Measurements from ENCODE around the gene MROH8. TPM values are rescaled to one million over a fixed set of nuclear protein-coding genes. Genes with fewer than 3 reads are reported as not detected.

The MROH8 gene
- total RNA-seq, 1 experiment from 2014 or later, result 2.1 TPM

DNA sequence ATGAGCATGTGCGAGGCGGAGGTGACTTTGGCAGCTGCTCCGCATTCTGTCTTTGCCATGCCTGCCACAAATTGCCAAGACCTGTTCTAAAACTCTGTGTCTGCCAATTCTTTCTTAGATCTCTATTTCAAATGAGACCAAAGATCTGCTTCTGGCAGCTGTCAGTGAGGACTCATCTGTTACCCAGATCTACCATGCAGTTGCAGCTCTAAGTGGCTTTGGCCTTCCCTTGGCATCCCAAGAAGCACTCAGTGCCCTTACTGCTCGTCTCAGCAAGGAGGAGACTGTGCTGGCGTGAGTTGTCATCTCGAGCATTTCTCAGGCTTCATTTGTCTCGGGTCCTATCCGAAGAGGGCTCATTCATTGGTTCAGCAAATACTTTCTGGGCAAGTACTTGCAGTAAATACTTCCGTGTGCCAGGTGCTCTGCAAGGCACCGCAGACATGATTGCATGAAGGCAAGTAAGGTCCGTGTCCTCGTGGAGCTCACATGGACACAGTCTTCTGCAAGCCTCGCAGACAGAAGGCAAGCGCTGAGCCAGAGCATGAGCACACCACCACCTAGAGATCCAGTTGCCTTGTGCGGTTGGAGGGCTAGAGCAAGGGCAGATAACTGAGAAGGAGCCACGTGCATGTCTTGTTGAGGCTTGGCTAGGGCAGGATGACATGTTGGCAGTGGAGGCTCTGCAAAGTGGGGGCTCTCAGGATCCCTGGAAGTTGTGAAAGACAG lies 19.7 kb upstream of the MROH8 start:
- DNase-seq (ENCODE audit: low read depth), result no peak

DNA sequence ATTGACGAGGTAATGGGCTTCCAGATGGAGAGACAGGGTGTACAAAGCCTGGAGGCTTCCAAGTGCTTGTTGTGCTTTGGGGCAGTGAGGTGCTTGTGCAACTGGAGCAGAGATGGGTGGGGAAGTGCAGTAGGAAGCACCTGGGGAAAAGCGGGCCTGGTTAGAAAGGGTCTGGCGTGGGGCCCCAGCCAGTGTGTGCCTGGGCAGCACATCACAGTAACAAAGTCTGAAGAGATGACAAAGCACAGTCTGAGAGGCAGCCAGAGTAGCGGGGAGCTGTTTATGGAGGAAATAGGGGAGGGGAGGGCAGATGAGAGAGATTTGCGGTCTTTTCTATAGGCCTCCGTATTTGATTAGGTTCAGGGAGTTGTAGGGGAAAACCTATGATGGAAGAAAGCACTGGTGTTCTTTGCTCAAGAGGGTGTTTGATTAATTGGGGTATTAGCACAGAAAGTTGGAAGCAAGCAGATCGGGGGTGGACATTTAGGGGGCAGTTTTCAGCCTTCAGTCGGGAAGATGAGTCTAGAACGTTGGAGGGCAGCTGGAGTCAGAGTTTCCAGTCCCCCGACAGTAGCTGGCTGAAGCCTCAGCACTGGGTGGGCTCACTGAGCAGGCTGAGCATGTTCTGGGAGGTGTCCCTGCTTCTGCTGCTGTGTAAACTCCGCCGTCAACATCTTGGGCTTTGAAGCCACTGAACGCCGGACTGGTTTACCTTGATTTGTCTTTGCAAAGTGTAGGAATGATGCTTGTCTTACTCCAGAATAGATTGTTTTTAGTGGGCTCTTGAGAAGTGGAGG lies 15.5 kb upstream of the MROH8 start:
- DNase-seq (ENCODE audit: low read depth), result no peak

DNA sequence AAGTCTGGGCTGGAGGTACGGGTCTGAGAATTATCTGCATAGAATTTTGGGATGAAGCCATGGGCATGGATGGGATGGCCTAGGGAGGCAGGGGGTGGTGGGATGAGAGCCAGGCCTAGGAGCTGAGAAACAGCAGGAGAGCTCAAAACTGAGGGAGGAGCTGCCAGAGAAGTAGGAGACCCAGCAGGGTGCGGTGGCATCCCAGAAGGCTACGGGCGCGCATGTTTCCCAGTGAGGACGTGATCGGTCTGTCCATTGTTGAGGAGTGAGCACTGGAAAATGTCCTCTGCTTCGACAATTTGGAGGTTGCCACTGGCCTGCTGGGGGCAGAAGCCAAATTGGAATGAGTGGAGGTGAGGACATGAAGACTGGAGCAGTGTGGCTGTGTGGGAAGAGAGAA lies 14.5 kb upstream of the MROH8 start:
- DNase-seq (ENCODE audit: low read depth), result no peak

DNA sequence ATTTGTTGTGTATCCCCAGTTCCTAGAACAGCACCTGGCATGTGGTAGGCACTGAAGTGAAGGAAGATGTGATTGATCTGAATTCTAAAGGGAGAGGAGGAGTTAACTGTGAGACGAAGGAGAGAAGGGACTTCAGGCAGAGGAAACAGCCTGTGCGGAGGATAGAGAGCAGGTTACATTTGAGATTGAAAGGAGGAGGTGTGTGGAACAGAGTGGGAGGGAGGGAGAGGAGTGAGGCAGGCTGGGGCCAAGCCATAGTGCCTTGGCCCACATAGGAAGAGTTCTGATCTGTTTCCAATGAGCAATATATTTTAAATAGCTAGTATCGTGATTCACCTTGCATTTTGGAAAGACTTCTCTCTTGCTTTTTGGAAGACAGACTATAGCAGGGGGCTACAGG lies 13.9 kb upstream of the MROH8 start:
- no peak for DNase-seq (ENCODE audit: low read depth)

DNA sequence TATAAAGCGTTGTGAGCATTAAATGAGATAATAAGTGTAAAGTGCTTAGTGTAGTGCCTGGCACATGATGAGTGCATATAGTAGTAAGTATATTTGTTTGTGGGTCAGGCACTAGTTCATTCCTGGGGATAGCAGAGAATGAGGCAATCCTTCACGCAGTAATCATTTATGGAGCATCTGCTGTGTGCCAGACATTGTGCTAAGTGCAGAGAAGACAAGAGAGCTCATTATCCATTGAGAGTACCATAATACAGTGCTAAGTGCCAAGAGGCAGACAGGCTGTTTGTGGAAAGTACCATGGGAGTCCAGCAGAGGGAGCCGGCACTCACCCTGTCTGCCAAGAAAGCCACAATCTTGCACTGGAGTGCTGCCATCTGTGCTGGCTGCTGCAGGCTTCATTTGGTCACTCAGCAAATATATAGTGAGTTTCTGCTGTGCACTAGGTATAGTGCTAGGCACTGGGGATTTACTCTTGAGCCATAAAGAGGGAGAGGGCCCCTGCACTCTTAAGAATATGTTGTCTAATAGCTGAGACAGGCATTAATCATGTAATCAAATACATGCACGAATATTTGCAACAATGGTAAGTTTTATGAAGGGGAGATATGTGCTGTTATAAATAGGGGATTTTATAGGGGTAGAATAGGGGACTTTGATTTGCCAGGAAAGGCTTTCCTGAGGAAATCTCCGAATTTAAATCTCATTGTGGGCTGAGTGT lies 12.9 kb upstream of the MROH8 start:
- DNase-seq (ENCODE audit: low read depth), result peak; percentile 88

DNA sequence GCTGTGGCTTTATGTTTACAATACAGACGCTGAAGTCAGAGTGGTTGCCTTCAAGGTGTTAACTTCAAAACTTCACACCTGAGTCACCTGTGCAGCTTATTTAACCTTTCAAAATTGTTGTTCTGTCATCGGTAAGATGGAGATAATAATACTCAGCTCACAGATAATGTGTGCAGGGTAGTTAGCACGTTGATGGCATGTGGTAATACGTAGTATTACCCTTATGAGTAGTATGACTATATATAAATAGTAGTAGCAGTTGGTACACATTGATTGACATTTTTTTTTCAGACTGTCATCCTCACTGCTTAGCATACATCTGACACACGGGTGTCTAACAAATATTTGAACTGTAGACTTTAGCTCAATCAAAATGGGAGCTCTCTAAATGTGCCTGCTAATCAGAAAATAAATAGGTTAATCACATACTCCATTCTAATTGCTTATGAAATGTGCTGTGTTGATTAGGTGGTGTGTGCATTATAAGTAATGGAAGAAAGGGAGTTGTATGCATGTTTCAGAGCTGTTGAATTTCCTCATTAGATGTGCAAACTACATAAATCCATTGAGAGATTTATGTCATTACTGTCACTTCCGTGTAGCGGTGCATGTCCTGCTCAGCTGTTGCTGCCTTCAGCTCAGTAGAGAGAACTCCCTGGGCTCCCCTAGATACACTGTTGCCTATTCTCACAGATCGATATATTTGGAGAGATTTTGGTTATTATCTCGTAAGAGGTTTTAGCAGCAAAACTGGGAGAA lies 11.2 kb upstream of the MROH8 start:
- DNase-seq (ENCODE audit: low read depth), result no peak

DNA sequence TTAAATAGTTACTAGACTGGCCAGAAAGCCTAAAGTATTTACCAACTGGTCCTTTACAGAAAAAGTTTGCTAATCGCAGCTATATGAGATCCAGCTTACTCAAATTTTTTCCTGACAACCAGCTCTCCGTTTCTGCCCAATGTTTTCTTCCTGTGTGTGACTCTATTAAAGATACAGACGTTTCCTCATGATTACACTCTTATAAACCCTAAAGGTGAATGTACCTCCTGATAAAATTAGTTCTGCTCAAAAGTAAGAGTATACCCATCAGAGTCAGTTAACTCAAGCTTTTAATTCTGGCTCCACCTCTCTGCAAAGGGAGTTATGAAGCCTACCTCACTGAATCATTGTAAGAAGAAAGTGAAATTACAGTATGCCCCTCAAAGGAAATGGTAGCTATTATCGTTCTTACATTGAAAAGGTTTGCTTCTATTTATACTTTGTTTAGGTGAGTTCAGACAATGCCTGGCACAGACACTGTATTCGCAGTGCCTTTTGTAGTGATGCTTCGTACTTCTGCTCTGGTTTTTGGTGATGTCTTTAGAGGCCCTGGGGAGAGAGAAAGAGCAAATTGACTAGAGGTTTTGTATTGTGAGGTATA lies 10.2 kb upstream of the MROH8 start:
- DNase-seq (ENCODE audit: low read depth), result no peak

DNA sequence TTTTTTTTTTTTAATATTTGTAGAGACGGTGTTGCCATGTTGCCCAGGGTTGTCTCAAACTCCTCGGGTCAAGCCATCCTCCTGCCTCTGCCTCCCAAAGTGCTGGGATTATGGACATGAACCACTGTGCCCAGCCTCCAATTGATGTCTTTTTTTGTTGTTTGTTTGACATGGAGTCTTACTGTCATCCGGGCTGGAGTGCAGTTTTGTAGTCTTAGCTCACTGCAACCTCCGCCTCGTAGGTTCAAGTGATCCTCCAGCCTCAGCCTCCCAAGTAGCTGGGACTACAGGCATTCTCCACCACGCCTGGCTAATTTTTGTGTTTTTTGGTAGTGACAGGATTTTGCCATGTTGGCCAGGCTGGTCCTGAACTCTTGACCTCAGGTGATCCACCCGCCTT lies 9.4 kb upstream of the MROH8 start:
- DNase-seq (ENCODE audit: low read depth), result no peak

DNA sequence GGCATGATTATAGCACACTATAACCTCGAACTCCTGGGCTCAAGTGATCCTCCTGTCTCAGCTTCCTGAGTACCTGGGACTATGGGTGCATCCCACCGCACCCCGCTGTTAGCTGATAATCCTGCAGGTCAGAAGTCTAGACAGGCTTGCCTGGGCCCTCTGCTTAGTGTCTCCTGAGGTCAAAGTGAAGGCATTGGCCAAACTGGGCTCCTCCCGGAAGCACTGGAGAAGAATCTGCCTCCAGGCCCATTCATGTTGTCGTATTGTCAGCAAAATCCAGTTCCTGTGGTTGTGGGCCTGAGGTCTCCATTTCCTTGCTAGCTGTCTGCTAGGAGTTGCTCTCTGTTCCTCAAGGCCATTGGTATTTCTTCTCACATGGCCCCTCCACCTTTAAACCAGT lies 6.3 kb upstream of the MROH8 start:
- no peak for DNase-seq (ENCODE audit: low read depth)

DNA sequence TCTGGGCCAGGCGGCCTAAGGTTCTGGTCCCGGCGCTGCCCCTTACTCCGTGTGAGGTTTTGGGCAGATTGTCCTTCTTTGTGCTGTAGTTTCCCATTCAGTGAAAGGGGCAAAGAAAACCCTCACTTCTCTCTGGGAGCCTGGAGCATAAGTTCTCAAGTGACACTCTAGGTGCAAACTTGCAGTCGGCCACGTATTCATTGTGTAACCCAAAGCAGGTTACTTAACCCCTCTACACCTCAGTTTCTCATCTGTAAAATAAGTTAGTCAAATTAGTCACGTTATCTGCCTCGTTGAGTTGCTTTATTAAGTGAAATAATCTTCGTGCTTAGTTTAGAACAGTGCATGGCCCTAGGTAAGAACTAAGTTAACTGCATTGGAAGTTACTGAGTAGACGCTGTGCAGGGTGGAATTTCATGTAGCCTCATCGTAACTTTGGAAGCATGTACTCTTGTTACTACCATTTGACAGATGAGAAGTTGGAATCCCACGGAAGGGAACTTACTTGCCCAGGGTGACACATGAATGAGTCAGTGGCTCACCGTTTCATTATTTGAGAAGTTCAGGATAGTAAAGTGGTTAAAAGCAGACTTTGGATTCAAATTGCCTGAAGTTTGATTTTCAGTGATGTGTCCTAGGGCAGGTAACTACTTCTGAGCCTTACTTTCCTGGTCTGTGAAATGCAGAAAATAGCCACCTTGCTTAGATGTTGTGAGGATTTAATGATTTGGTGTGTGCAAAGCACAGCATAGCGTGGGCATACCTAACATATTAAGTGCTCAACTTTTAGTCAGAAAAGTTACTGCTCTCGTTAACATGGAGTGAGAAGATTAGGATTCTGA lies 556 bp upstream of the MROH8 start:
- peak; percentile 90 for DNase-seq (ENCODE audit: low read depth)

DNA sequence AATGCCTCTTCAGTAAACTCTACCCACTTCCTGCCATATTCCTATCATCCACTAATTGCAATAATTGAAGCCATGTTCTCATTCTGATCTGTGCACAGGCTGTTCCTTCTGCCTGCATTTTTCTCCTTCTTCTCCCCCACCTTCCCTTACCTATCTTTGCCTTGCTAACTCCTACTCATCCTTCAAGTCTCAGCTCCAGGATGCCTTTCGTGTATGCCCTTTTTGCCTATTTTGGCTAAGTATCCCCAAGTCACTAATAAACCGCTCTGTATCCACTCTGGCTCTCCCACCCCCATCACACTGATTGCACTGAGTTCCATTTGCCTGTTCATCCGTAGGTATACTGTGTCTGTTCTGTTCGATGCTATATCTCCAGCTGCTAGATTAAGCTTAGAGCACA lies 6.5 kb downstream of the MROH8 start:
- no peak for DNase-seq (ENCODE audit: low read depth)

DNA sequence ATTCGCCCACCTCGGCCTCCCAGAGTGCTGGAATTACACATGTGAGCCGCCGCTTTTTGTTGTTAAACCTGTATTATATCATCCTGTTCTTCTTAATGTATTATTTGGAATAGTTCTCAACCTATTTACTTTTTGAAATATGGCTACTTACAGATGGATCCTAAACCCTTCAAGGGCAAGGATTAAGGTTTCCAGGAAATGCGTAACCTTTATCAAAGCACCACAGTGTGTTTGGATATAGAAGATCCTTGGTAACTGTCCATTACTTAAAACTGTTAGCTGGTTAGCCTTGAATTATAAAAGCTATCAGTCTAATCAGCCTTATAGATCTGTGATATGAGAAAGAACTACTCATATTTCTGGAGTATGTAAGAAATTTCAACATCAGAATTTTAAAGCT lies 12.5 kb downstream of the MROH8 start:
- no peak for DNase-seq (ENCODE audit: low read depth)

DNA sequence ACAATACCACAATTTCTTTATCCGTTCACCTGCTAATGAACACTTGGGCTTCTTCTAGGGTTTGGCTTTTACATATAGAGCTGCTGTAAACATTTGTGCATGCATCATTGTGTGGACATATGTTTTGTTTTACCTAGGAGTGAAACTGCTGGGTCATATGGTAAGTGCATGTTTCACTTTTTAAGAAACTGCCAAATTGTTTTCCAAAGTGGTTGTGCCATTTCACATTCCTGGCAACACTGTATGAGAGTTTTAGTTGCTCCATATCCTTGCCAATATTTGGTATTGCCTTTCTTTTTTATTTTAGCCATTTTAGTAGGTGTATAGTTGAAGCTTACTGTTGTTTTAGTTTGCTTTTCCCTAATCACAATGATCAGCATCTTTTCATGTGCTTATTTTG lies 14.3 kb downstream of the MROH8 start:
- no peak for DNase-seq (ENCODE audit: low read depth)

DNA sequence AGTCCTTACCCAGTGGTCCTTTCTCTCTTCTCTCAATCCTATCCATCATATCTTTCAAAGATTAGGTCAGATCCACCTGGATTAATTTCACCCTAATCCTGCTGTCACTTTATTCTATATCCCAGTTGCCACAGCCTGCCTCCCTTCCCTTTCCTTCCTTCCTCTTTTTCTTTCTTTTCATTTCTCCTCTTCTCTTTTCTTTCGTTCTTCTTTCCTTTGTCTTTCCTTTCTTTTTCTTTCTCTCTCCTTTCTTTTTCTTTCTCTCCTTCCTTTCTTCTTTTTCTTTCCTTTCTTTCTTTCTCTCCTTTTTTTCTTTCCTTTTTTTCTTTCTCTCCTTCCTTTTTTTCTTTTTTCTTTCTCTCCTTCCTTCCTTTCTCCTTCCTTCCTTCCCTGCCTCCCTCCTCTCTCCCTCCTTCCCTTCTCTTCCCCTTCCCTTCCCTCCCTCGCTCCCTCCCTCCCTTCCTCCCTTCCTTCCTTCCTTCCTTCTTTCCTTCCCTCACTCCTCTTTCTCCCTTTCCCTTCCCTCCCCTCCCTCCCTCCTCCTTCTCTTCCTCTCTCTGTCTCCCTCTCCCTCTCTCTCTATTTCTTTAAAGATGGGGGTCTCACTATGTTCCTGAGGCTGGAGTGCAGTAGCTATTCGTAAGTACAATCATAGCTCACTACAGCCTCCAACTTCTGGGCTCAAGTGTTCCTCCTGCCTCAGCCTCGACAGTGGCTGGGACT lies 15.4 kb downstream of the MROH8 start:
- no peak for DNase-seq (ENCODE audit: low read depth)

DNA sequence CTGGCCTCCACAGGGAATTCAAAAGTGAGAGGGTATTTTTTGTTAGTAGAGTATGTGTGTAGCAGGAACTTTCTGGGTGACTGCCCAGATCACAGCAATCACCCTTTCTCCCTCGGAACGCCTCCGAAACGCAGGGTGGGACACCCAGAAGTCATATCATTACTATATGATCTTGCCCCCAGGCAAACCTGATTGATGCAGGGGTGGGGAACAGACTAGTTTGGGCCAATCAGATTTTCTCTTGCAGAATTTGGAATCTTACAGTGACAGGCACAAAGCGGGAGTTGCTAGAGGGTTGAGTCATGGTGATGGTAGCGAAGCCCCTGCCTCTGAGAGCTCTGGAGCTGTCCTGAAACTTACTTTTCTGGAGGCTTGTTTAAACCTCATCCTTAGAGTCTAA lies 16.7 kb downstream of the MROH8 start:
- DNase-seq (ENCODE audit: low read depth), result no peak

DNA sequence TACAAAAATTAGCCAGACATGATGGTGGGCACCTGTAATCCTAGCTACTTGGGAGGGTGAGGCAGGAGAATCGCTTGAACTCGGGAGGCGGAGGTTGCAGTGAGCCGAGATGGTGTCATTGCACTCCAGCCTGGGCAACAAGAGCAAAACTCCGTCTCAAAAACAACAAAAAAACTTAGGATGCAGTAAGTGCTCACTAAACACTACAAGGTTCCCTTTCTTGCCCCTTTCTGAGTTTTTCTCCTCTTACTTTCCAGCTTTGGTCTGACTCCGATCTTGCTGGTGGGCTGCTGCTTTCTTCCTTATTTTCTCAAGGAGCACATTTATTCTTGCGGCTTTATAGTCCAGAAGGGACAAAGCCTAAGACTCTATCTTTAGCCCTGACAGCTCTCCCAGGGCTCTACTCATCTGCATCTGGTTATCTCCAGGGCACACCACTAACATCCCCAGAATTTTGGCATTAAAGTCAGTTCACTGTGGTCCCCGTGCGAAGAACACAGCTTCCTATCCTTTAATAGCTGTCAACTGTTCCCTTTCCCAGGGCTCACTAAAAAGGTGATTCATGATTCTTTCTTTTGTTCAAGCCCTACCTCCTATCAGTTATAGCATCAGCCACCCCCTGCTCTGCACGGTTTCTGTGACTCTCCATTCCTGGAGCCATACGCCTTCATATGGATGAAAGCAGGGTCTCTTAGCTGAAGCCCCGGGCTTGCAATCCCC lies 17.4 kb downstream of the MROH8 start:
- peak; percentile 26 for DNase-seq (ENCODE audit: low read depth)

DNA sequence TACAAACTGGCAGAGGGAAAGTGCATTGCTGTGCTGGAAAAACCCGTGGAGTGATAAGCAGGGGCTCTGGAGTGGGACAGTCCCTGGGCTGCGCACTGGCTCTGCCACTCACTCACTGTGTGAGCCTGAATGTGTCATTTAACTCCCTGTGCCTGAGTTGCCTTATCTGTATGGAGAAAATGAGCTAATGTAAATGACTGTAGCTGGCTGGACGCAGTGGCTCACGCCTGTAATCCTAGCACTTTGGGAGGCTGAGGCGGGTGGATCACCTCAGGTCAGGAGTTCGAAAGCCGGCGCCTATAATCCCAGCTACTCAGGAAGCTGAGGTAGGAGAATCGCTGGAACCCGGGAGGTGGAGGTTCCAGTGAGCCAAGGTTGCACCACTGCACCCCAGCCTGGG lies 18.7 kb downstream of the MROH8 start:
- DNase-seq (ENCODE audit: low read depth), result no peak

DNA sequence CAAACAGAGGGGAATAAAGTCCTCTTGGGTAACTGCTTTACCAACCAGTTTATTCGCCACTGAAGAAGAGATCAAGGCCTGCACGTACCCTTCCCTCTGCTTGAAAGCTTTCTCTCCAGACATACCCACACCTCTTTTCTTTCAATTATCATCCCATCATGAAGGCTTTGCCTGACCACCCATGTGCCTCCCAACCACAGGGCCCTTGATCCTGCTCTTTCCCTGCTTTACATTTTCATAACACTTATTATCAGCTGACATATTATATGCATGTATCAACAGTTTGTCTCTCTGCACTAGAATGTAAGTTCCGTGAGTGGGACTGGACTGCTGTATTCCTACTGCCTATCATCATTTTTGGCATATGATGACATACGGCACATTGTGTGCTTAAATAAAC lies 21.1 kb downstream of the MROH8 start:
- DNase-seq (ENCODE audit: low read depth), result no peak

DNA sequence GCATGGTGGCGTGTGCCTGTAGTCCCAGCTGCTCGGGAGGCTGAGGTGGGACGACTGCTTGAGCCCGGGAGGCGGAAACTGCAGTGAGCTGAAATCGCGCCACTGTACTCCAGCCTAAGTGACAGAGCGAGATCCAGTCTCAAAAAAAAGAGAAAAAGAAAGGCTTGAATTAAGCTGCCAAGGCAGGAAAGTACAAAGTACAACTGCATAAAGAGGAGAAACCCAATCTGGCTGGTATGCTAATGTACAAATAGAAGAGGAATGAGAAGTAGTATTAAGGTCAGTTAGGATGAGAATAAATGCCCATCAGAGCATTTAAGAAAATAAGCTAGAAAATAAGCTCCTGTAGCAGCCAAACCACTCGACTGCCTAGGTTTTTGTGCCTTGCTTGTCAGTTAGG lies 23.4 kb downstream of the MROH8 start:
- DNase-seq (ENCODE audit: low read depth), result no peak
